Right lobe of liver (tissue), 6 donors: ENCODE data around the gene SLC7A4. TPM values are rescaled to one million over a fixed set of nuclear protein-coding genes. Genes with fewer than 3 reads are reported as not detected.

ENCODE experiments used
- ATAC-seq, 4 donors: fragments of 200-7000 bp; cut with Tn5 transposase; one replicate each; pipeline ENCODE4 v1.9.1; 2020; ENCODE audit warnings: mild to moderate bottlenecking in 4 of 4, moderate library complexity in 4 of 4
- DNase-seq, 3 donors: peaks; one replicate each; pipeline ENCODE4 v3.0.0-alpha.2; 2020
- H3K27ac ChIP-seq, 3 donors: fragments of 200-600 bp; one replicate each; pipeline ENCODE4 v1.8.0; 2022
- H3K27me3 ChIP-seq, 2 donors: fragments of 200-600 bp; one replicate each; pipeline ENCODE4 v1.8.0; 2022
- H3K36me3 ChIP-seq, 4 donors: fragments of 200-600 bp; sonication (generic) in 1 of 4; one replicate each; pipeline versions ENCODE4 v1.5.1 to v1.8.0; 2017 to 2022; ENCODE audit warnings: control low read depth in 1 of 4
- H3K4me1 ChIP-seq, 4 donors: fragments of 200-600 bp; sonication (generic) in 1 of 4; one replicate each; pipeline versions ENCODE4 v1.5.1 to v1.8.0; 2017 to 2022; ENCODE audit warnings: control low read depth in 1 of 4
- H3K4me3 ChIP-seq, 3 donors: fragments of 200-600 bp; one replicate each; pipeline ENCODE4 v1.8.0; 2022
- H3K9me3 ChIP-seq, 4 donors: fragments of 200-600 bp; sonication (generic) in 1 of 4; one replicate each; pipeline versions ENCODE4 v1.5.1 to v1.8.0; 2017 to 2022; ENCODE audit warnings: control low read depth in 1 of 4
- CTCF ChIP-seq, 4 donors: fragments of 200-600 bp in 3 of 4; fragments of 450-650 bp in 1 of 4; IDR thresholded peaks; one replicate each; pipeline versions ENCODE4 v1.5.1 to v1.8.0; 2016 to 2022; ENCODE audit warnings: antibody characterized with exemption in 4 of 4, mild to moderate bottlenecking in 2 of 4
- POLR2A ChIP-seq: fragments of 450-650 bp; IDR thresholded peaks from one replicate; pipeline ENCODE4 v1.6.1; 2017; ENCODE audit warnings: antibody characterized with exemption, mild to moderate bottlenecking
- WGBS: methylation state at CpG from one replicate; pipeline ENCODE4 v1.1.6; 2018; ENCODE audit warnings: low coverage, low lambda C conversion rate; ENCODE audit not compliant: insufficient coverage; ENCODE audit errors: missing lambda C conversion rate; 5-methylcytosine and 5-hydroxymethylcytosine counted together
- intact Hi-C, 2 donors: fragments of 100-400 bp; cut with DNase I; formaldehyde crosslinking; loops; one replicate each; pipeline versions ENCODE4 v1.11.2 to v1.14.1; 2022
- total RNA-seq, 6 experiments: library from RNA; depleted of rRNA in 2 of 6; stranded (reverse); fragments of >200 nt in 2 of 6; fragmentation: NEBNext Ultra II Directional in 3 of 6; extraction: Animal tissue kit (Norgen Biotek cat#: 25700) in 3 of 6; gene quantifications; one replicate each; pipeline versions ENCODE4 v1.1.0 to v1.2.4, GENCODE V29; 2016 to 2023
- donor health status: DM: no; HTN: yes; CAD: no.
- donor health status: DM: no; HTN: no; CAD: no.
- donor health status: DM: no; HTN: no; CAD: no.
- donor health status: DM: no; HTN: yes; CAD: no.
- donor health status: DM: no; HTN: yes; CAD: no.

The SLC7A4 gene
- total RNA-seq, 6 experiments from 2014 or later: 0.12 to 0.35 (median 0.18) TPM; not detected in 1

- TF ChIP-seq CTCF (IDR thresholded peaks at IDR 0.05): no peak
- TF ChIP-seq POLR2A: no peak
- no peak overlapping the region for H3K4me3 ChIP-seq
- no peaks in the 10 kb centered on the region for H3K9me3 ChIP-seq
- no peaks in the 10 kb centered on the region for H3K27me3 ChIP-seq
- no peak overlapping the region for H3K27ac ChIP-seq
- H3K4me1 ChIP-seq: no peaks in the 10 kb centered on the region
- DNase-seq (no peak), ATAC-seq (no peak)
- no peaks in the 10 kb centered on the region for H3K36me3 ChIP-seq
- intact Hi-C loops: no loop called here
- 78% methylated on average over 3 of the region's 3 CpGs for WGBS
Observed at GRCh38 chr22:21034989-21035388, 2.6 kb upstream of the SLC7A4 start.

GRCh38 chr22:21033895-21034294 lies 1.5 kb upstream of the SLC7A4 start:
- no peaks in the 10 kb centered on the region for H3K36me3 ChIP-seq
- no peaks in the 10 kb centered on the region for H3K9me3 ChIP-seq
- TF ChIP-seq CTCF (IDR thresholded peaks at IDR 0.05): no peak
- no peak for TF ChIP-seq POLR2A
- H3K4me1 ChIP-seq: no peaks in the 10 kb centered on the region
- no peak overlapping the region for H3K4me3 ChIP-seq
- ATAC-seq (no peak), DNase-seq (no peak)
- WGBS: 87% methylated on average over 3 of the region's 3 CpGs
- no peak overlapping the region for H3K27ac ChIP-seq
- intact Hi-C loops: no loop called here
- H3K27me3 ChIP-seq: no peaks in the 10 kb centered on the region

- 79% methylated on average over 8 of the region's 12 CpGs for WGBS
- intact Hi-C loops: no loop called here
- Histone ChIP-seq H3K27me3 (no peaks in the 10 kb centered on the region), H3K9me3 (no peaks in the 10 kb centered on the region), H3K4me3 (no peak overlapping the region), H3K4me1 (no peaks in the 10 kb centered on the region), H3K36me3 (no peaks in the 10 kb centered on the region), H3K27ac (no peak overlapping the region)
- no peak for TF ChIP-seq POLR2A
- TF ChIP-seq CTCF (IDR thresholded peaks at IDR 0.05): no peak
- no peak for DNase-seq
- no peak for ATAC-seq
Observed at GRCh38 chr22:21032868-21033688, 717 bp upstream of the SLC7A4 start.

GRCh38 chr22:21031545-21032036 lies 770 bp downstream of the SLC7A4 start:
- no CpG with 5 or more reads among the region's 18 CpGs for WGBS
- Histone ChIP-seq H3K27me3 (no peaks in the 10 kb centered on the region), H3K4me3 (no peak overlapping the region), H3K27ac (no peak overlapping the region), H3K4me1 (no peaks in the 10 kb centered on the region), H3K9me3 (no peaks in the 10 kb centered on the region), H3K36me3 (no peaks in the 10 kb centered on the region)
- ATAC-seq (no peak), DNase-seq (no peak)
- intact Hi-C loops: no loop called here
- TF ChIP-seq CTCF (IDR thresholded peaks at IDR 0.05): no peak
- no peak for TF ChIP-seq POLR2A
